IMR-90 (cell line): ENCODE results near the gene P3R3URF. TPM values are rescaled to one million over a fixed set of nuclear protein-coding genes. Genes with fewer than 3 reads are reported as not detected.
A peak's percentile ranks its signal among the peaks of the same experiment; 100 is the strongest.

Experiments
- ATAC-seq: fragments of 200-7000 bp; cut with Tn5 transposase; 2 replicates; pipeline ENCODE4 v1.9.1; 2020; ENCODE audit warnings: low read depth, mild to moderate bottlenecking, moderate library complexity
- BruUV-seq: library from RNA; stranded (reverse); fragments of 400-500 nt; replicated peaks from 2 replicates; lab custom pipeline; 2021; lab: Mats Ljungman, UMichigan
- CTCF ChIA-PET: fragments of 300-600 bp; formaldehyde crosslinking; extraction: SDS; loops from one replicate; lab custom pipeline; 2021; ENCODE audit warnings: antibody characterized with exemption; lab: Yijun Ruan, JAX
- POLR2A ChIA-PET: fragments of 300-600 bp; sonication (Branson Sonifier 250); formaldehyde crosslinking; loops from one replicate; lab custom pipeline; 2022; ENCODE audit warnings: antibody characterized with exemption; ENCODE audit not compliant: unreplicated experiment; lab: Charles Lee
- DNase-seq: peaks from one replicate; pipeline ENCODE4 v3.0.0; 2013
- H2AFZ ChIP-seq: replicated peaks from 2 replicates; pipeline ENCODE3; 2013; ENCODE audit warnings: low read length, mild to moderate bottlenecking; ENCODE audit not compliant: poor library complexity
- H2AK5ac ChIP-seq: 2 replicates; pipeline ENCODE4 v1.6.1; 2013; ENCODE audit warnings: low read depth, low read length, inconsistent platforms
- H2AK9ac ChIP-seq: replicated peaks from 2 replicates; pipeline ENCODE3; 2013; ENCODE audit warnings: mild to moderate bottlenecking, low read depth, low read length, moderate library complexity; ENCODE audit not compliant: poor library complexity
- H2BK120ac ChIP-seq: 2 replicates; pipeline ENCODE4 v1.6.1; 2013; ENCODE audit warnings: low read depth, low read length, inconsistent platforms
- H2BK15ac ChIP-seq: 3 replicates; pipeline ENCODE4 v1.6.1; 2013; ENCODE audit warnings: low read depth, low read length, inconsistent platforms
- H2BK20ac ChIP-seq: 2 replicates; pipeline ENCODE4 v1.6.1; 2013; ENCODE audit warnings: low read depth, mild to moderate bottlenecking, inconsistent platforms, low read length, moderate library complexity
- H2BK5ac ChIP-seq: 2 replicates; pipeline ENCODE4 v1.6.1; 2013; ENCODE audit warnings: mild to moderate bottlenecking, low read depth, low read length, inconsistent platforms; ENCODE audit not compliant: poor library complexity, severe bottlenecking
- H3K14ac ChIP-seq: replicated peaks from 2 replicates; pipeline ENCODE4 v1.6.1; 2013; ENCODE audit warnings: low read depth, low read length, inconsistent platforms
- H3K18ac ChIP-seq: 2 replicates; pipeline ENCODE4 v1.6.1; 2013; ENCODE audit warnings: low read depth, low read length, control low read depth
- H3K23ac ChIP-seq: 2 replicates; pipeline ENCODE4 v1.6.1; 2013; ENCODE audit warnings: low read depth, low read length, inconsistent platforms
- H3K27ac ChIP-seq: 2 replicates; pipeline ENCODE4 v1.5.1; 2013; ENCODE audit warnings: mild to moderate bottlenecking, control low read depth, low read length; ENCODE audit not compliant: insufficient read depth
- H3K27me3 ChIP-seq: 2 replicates; pipeline ENCODE4 v1.6.1; 2013; ENCODE audit warnings: low read length; ENCODE audit not compliant: control insufficient read depth, insufficient read depth
- H3K36me3 ChIP-seq: 2 replicates; pipeline ENCODE4 v1.6.1; 2013; ENCODE audit warnings: low read length, mixed read lengths; ENCODE audit not compliant: control insufficient read depth, insufficient read depth
- H3K4ac ChIP-seq: 2 replicates; pipeline ENCODE4 v1.6.1; 2013; ENCODE audit warnings: low read depth, low read length, inconsistent platforms
- H3K4me1 ChIP-seq: 2 replicates; pipeline ENCODE4 v1.6.1; 2013; ENCODE audit warnings: low read length, mixed read lengths; ENCODE audit not compliant: control insufficient read depth, insufficient read depth
- H3K4me2 ChIP-seq: 2 replicates; pipeline ENCODE4 v1.6.1; 2013; ENCODE audit warnings: low read depth, mild to moderate bottlenecking, control low read depth, low read length, moderate library complexity
- H3K4me3 ChIP-seq: 2 replicates; pipeline ENCODE4 v1.5.1; 2013; ENCODE audit warnings: low read depth, mild to moderate bottlenecking, control low read depth, low read length, moderate library complexity; ENCODE audit not compliant: insufficient read depth
- H3K56ac ChIP-seq: 2 replicates; pipeline ENCODE4 v1.6.1; 2013; ENCODE audit warnings: low read length, inconsistent platforms; ENCODE audit not compliant: insufficient read depth; ENCODE audit errors: extremely low read depth
- H3K79me1 ChIP-seq, 2 experiments: 2 replicates each; pipeline ENCODE4 v1.6.1; 2013; ENCODE audit warnings: low read length in 2 of 2, inconsistent platforms in 1 of 2, low read depth in 1 of 2
- H3K9ac ChIP-seq: 2 replicates; pipeline ENCODE4 v1.6.1; 2013; ENCODE audit warnings: low read depth, low read length, control low read depth
- H3K9me1 ChIP-seq: 2 replicates; pipeline ENCODE4 v1.6.1; 2013; ENCODE audit warnings: low read length, inconsistent platforms; ENCODE audit not compliant: insufficient read depth
- H3K9me3 ChIP-seq: 2 replicates; pipeline ENCODE4 v1.6.1; 2013; ENCODE audit warnings: low read length; ENCODE audit not compliant: control insufficient read depth, insufficient read depth
- H4K20me1 ChIP-seq: 2 replicates; pipeline ENCODE4 v1.6.1; 2013; ENCODE audit warnings: low read length, inconsistent platforms; ENCODE audit not compliant: insufficient read depth
- H4K5ac ChIP-seq: 2 replicates; pipeline ENCODE4 v1.6.1; 2013; ENCODE audit warnings: mild to moderate bottlenecking, low read depth, low read length, control low read depth
- H4K8ac ChIP-seq, 2 experiments: 2 replicates each; pipeline ENCODE4 v1.6.1; 2013; ENCODE audit warnings: low read depth in 2 of 2, low read length in 2 of 2, control low read depth in 1 of 2, inconsistent platforms in 1 of 2
- H4K91ac ChIP-seq: 2 replicates; pipeline ENCODE4 v1.6.1; 2013; ENCODE audit warnings: low read depth, low read length, inconsistent platforms; ENCODE audit not compliant: insufficient read depth
- BHLHE40 ChIP-seq: fragments of 150-350 bp; IDR thresholded peaks from 2 replicates; pipeline ENCODE4 v1.6.1; 2016; ENCODE audit warnings: mild to moderate bottlenecking, low read depth, low read length
- CEBPB ChIP-seq: IDR thresholded peaks from 2 replicates; pipeline ENCODE4 v1.6.1; 2012; ENCODE audit warnings: low read depth, low read length, improper control_type of control experiment
- CHD1 ChIP-seq: IDR thresholded peaks from 2 replicates; pipeline ENCODE4 v1.6.1; 2012; ENCODE audit warnings: low read depth, low read length, improper control_type of control experiment
- CTCF ChIP-seq: conservative IDR thresholded peaks from 2 replicates; pipeline ENCODE4 v1.5.1; 2012; ENCODE audit warnings: mild to moderate bottlenecking, low read depth, low read length, improper control_type of control experiment
- FOS ChIP-seq: fragments of 150-350 bp; IDR thresholded peaks from 2 replicates; pipeline ENCODE4 v1.6.1; 2016; ENCODE audit warnings: low read depth, low read length
- MAFK ChIP-seq: IDR thresholded peaks from 2 replicates; pipeline ENCODE4 v1.6.1; 2012; ENCODE audit warnings: low read depth, low read length, improper control_type of control experiment
- MAZ ChIP-seq: IDR thresholded peaks from 2 replicates; pipeline ENCODE4 v1.6.1; 2012; ENCODE audit warnings: low read depth, mild to moderate bottlenecking, low read length, improper control_type of control experiment, moderate library complexity, borderline replicate concordance
- MXI1 ChIP-seq: IDR thresholded peaks from 2 replicates; pipeline ENCODE4 v1.6.1; 2012; ENCODE audit warnings: low read depth, mild to moderate bottlenecking, low read length, moderate library complexity, borderline replicate concordance
- NFE2L2 ChIP-seq: fragments of 150-350 bp; IDR thresholded peaks from 2 replicates; pipeline ENCODE4 v1.6.1; 2016; ENCODE audit warnings: low read depth, mild to moderate bottlenecking, low read length
- POLR2A ChIP-seq: IDR thresholded peaks from 2 replicates; pipeline ENCODE4 v1.6.1; 2012; ENCODE audit warnings: mild to moderate bottlenecking, low read depth, low read length
- RAD21 ChIP-seq: IDR thresholded peaks from 2 replicates; pipeline ENCODE4 v1.6.1; 2012; ENCODE audit warnings: low read length, improper control_type of control experiment
- RCOR1 ChIP-seq: IDR thresholded peaks from 2 replicates; pipeline ENCODE4 v1.6.1; 2012; ENCODE audit warnings: mild to moderate bottlenecking, low read length, improper control_type of control experiment; ENCODE audit not compliant: insufficient replicate concordance
- RFX5 ChIP-seq: IDR thresholded peaks from 2 replicates; pipeline ENCODE4 v1.8.0; 2012; ENCODE audit warnings: low read depth, mild to moderate bottlenecking, low read length, moderate library complexity
- SMC3 ChIP-seq: fragments of 150-350 bp; IDR thresholded peaks from 2 replicates; pipeline ENCODE4 v1.6.1; 2016; ENCODE audit warnings: low read depth, mild to moderate bottlenecking, antibody characterized with exemption, low read length, moderate library complexity
- dilution Hi-C: fragments of 300-500 bp; cut with HindIII; formaldehyde crosslinking; loops from one replicate; pipeline ENCODE4 v1.14.3; 2018; ENCODE audit warnings: low sequenced_read_pairs; ENCODE audit not compliant: unreplicated experiment
- in situ Hi-C: fragments of 300-500 bp; cut with MboI; formaldehyde crosslinking; loops from 3 replicates; pipeline ENCODE4 v1.14.3; 2019; ENCODE audit warnings: low sequenced_read_pairs, inconsistent platforms, mixed read lengths
- intact Hi-C: fragments of 100-400 bp; cut with micrococcal nuclease; formaldehyde crosslinking; loops from 2 replicates; pipeline ENCODE4 v1.10.0; 2022
- polyA plus RNA-seq, 3 experiments: library from polyadenylated mRNA; depleted of rRNA; stranded (reverse); fragments of >200 nt; gene quantifications; 2 replicates each; pipeline ENCODE4 v1.2.3, GENCODE V29; 2012; ENCODE audit warnings: low replicate concordance in 1 of 3
- total RNA-seq: library from RNA; depleted of rRNA; stranded (reverse); fragments of >200 nt; gene quantifications from 2 replicates; pipeline ENCODE4 v1.2.3, GENCODE V29; 2012
- TF ChIP-seq, protein P1 (sequence below): fragments of 150-350 bp; IDR thresholded peaks from 2 replicates; pipeline ENCODE4 v1.6.1; 2017; ENCODE audit warnings: mild to moderate bottlenecking, antibody characterized with exemption, low read length, low read depth
- TF ChIP-seq, protein P2 (sequence below): fragments of 150-350 bp; IDR thresholded peaks from 2 replicates; pipeline ENCODE4 v1.6.1; 2016; ENCODE audit warnings: low read depth, mild to moderate bottlenecking, low read length, moderate library complexity, borderline replicate concordance

Gene P3R3URF
- total and polyA plus RNA-seq, 2 of the 4 experiments (the other 2 are of a cell fraction) = not detected

- H2BK5ac ChIP-seq = no peak overlapping the region
- 0 out of 2 replicates have a peak, but pooled peaks cover 4% of the 10 kb centered on the region for H3K9me1 ChIP-seq
- in situ Hi-C loops (no loop called here), intact Hi-C loops (no loop called here), dilution Hi-C loops (no loop called here)
- ChIA-PET CTCF (no interaction called here), POLR2A (no interaction called here)
- no peak overlapping the region for H3K18ac ChIP-seq
- peaks cover 3% of the 10 kb centered on the region; the same call in 1 of the 2 replicates for H4K20me1 ChIP-seq
- H2BK15ac ChIP-seq = no peak overlapping the region
- no peak overlapping the region for H4K8ac ChIP-seq
- DNase-seq (no peak), ATAC-seq (no peak)
- H3K4me1 ChIP-seq = peaks cover 8% of the 10 kb centered on the region
- no peak overlapping the region for H4K5ac ChIP-seq
- H3K36me3 ChIP-seq = no peaks in the 10 kb centered on the region
- no peaks in the 10 kb centered on the region for H3K9me3 ChIP-seq
- no peak overlapping the region; the same call in 1 of the 2 replicates for H3K4ac ChIP-seq
- no TSS peak for BruUV-seq
- H4K91ac ChIP-seq = no peak overlapping the region
- no peak overlapping the region for H3K14ac ChIP-seq
- no peak overlapping the region for H3K56ac ChIP-seq
- H2BK120ac ChIP-seq = no peak overlapping the region
- H3K79me1 ChIP-seq = peaks cover 0 to 8% of the 10 kb centered on the region in 2 experiments; a peak in 1 of 4 replicates
- no peak overlapping the region for H3K9ac ChIP-seq
- H3K27ac ChIP-seq = no peak overlapping the region
- H3K4me3 ChIP-seq = no peak overlapping the region
- no peak overlapping the region for H2AK9ac ChIP-seq
- H3K4me2 ChIP-seq = no peak overlapping the region
- H3K23ac ChIP-seq = no peak overlapping the region
- no peak overlapping the region for H2BK20ac ChIP-seq
- no peak overlapping the region for H2AFZ ChIP-seq
- no peaks in the 10 kb centered on the region for H3K27me3 ChIP-seq
- peak overlapping the region; percentile 0; the same call in 1 of the 2 replicates for H2AK5ac ChIP-seq
- no peak for TF ChIP-seq MAZ
- TF ChIP-seq RAD21 = no peak
- TF ChIP-seq CTCF = no peak
- TF ChIP-seq, protein P1, sequence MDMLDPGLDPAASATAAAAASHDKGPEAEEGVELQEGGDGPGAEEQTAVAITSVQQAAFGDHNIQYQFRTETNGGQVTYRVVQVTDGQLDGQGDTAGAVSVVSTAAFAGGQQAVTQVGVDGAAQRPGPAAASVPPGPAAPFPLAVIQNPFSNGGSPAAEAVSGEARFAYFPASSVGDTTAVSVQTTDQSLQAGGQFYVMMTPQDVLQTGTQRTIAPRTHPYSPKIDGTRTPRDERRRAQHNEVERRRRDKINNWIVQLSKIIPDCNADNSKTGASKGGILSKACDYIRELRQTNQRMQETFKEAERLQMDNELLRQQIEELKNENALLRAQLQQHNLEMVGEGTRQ = no peak
- no peak for TF ChIP-seq BHLHE40
- no peak for TF ChIP-seq CHD1
- no peak for TF ChIP-seq POLR2A
- no peak for TF ChIP-seq MXI1
- TF ChIP-seq NFE2L2 = no peak
- no peak for TF ChIP-seq FOS
- no peak for TF ChIP-seq RCOR1
- TF ChIP-seq CEBPB = no peak
- TF ChIP-seq, protein P2, sequence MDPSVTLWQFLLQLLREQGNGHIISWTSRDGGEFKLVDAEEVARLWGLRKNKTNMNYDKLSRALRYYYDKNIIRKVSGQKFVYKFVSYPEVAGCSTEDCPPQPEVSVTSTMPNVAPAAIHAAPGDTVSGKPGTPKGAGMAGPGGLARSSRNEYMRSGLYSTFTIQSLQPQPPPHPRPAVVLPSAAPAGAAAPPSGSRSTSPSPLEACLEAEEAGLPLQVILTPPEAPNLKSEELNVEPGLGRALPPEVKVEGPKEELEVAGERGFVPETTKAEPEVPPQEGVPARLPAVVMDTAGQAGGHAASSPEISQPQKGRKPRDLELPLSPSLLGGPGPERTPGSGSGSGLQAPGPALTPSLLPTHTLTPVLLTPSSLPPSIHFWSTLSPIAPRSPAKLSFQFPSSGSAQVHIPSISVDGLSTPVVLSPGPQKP = no peak
- TF ChIP-seq SMC3 = no peak
- TF ChIP-seq MAFK = no peak
- no peak for TF ChIP-seq RFX5
Observed at GRCh38 chr1:46136711-46137110, 39.6 kb downstream of the P3R3URF start.
